Stimulated activated CD4-positive, alpha-beta T cell treated with anti-CD3 and anti-CD28 coated beads, Interleukin-1b, Interleukin-23, amount 100 ng/mL, for 24 hours (primary cell): ENCODE results near the gene GPR162.

Experiments
- DNase-seq, 4 experiments: peaks; one replicate each; pipeline ENCODE4 v3.0.0-alpha.2; 2020; ENCODE audit warnings: low read depth in 4 of 4, low spot score in 1 of 4

Gene GPR162

GRCh38 chr12:6787309-6787708, 34.3 kb upstream of the GPR162 start:
- DNase-seq: no peak

GRCh38 chr12:6788972-6789924, 32.4 kb upstream of the GPR162 start, which contains the start of gene CD4:
TSS of gene CD4 (plus strand) at chr12:6789528. CDS start at chr12:6800139, 10,611 bp downstream.
- peak in 3 of 4 experiments; percentile 50 to 88 (median 66) for DNase-seq

- no peak for DNase-seq
Observed at GRCh38 chr12:6790496-6791150, 31.0 kb upstream of the GPR162 start.

- no peak for DNase-seq
Observed at GRCh38 chr12:6791931-6792520, 29.6 kb upstream of the GPR162 start.

- DNase-seq: no peak
Observed at GRCh38 chr12:6792522-6793201, 29.0 kb upstream of the GPR162 start.

- no peak for DNase-seq
Observed at GRCh38 chr12:6795088-6795487, 26.5 kb upstream of the GPR162 start.

- DNase-seq: no peak
Observed at GRCh38 chr12:6796576-6796975, 25.0 kb upstream of the GPR162 start.

- no peak for DNase-seq
Observed at GRCh38 chr12:6799147-6799546, 22.5 kb upstream of the GPR162 start.

- DNase-seq: no peak
Observed at GRCh38 chr12:6807170-6807569, 14.5 kb upstream of the GPR162 start.

GRCh38 chr12:6809056-6809455, 12.6 kb upstream of the GPR162 start:
- DNase-seq: no peak

- DNase-seq: no peak
Observed at GRCh38 chr12:6810758-6811157, 10.9 kb upstream of the GPR162 start.

GRCh38 chr12:6813363-6813762, 8.3 kb upstream of the GPR162 start:
- no peak for DNase-seq

- DNase-seq: no peak
Observed at GRCh38 chr12:6816598-6816997, 5.0 kb upstream of the GPR162 start.

- no peak for DNase-seq
Observed at GRCh38 chr12:6817098-6817497, 4.5 kb upstream of the GPR162 start.

- DNase-seq: no peak
Observed at GRCh38 chr12:6817662-6818157, 3.9 kb upstream of the GPR162 start.

GRCh38 chr12:6818222-6818621, 3.4 kb upstream of the GPR162 start:
- DNase-seq: no peak

GRCh38 chr12:6818645-6819044, 3.0 kb upstream of the GPR162 start:
- DNase-seq: no peak

GRCh38 chr12:6819106-6820030, 2.3 kb upstream of the GPR162 start:
- DNase-seq: no peak

GRCh38 chr12:6820166-6820565, 1.5 kb upstream of the GPR162 start:
- DNase-seq: no peak
